Thyroid gland (tissue), 4 donors: ENCODE data around the gene LYPD3.

Experiments used
- POLR2A ChIP-seq, 2 donors: fragments of 450-650 bp; IDR thresholded peaks; one replicate each; pipeline ENCODE4 v1.6.1; 2017; ENCODE audit warnings: antibody characterized with exemption in 2 of 2, mild to moderate bottlenecking in 2 of 2, moderate library complexity in 1 of 2
- TF ChIP-seq, protein P1 (sequence below), 6 experiments: fragments of 200-600 bp in 3 of 6; fragments of 450-650 bp in 3 of 6; sonication (generic) in 3 of 6; IDR thresholded peaks; one replicate each; pipeline ENCODE4 v1.5.1; 2016 to 2019; ENCODE audit warnings: antibody characterized with exemption in 6 of 6, mild to moderate bottlenecking in 2 of 6, inconsistent platforms in 1 of 6, moderate library complexity in 1 of 6

DNA sequence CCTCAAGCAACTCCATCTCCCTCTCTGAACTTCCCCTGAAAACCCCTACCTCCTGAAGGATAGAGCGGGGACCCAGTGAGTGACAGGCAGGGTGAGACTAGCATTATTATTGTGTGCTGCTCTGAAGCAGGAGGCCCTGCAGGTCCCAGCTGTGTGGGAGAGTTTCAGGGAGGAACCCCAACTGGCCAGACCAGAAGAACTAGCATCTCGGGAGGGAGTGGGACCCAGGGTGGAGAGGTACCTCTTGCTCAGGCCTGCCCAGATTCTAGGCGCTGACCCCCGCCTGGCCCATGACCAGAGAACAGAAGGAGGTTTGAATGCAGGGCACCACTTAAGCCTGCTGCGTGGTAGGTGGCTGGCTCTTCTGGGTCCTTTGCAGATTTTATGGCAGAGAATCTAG, 5.7 kb upstream of the LYPD3 start:
- TF ChIP-seq, protein P1, sequence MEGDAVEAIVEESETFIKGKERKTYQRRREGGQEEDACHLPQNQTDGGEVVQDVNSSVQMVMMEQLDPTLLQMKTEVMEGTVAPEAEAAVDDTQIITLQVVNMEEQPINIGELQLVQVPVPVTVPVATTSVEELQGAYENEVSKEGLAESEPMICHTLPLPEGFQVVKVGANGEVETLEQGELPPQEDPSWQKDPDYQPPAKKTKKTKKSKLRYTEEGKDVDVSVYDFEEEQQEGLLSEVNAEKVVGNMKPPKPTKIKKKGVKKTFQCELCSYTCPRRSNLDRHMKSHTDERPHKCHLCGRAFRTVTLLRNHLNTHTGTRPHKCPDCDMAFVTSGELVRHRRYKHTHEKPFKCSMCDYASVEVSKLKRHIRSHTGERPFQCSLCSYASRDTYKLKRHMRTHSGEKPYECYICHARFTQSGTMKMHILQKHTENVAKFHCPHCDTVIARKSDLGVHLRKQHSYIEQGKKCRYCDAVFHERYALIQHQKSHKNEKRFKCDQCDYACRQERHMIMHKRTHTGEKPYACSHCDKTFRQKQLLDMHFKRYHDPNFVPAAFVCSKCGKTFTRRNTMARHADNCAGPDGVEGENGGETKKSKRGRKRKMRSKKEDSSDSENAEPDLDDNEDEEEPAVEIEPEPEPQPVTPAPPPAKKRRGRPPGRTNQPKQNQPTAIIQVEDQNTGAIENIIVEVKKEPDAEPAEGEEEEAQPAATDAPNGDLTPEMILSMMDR (IDR thresholded peaks at IDR 0.05), result no peak
- TF ChIP-seq POLR2A (IDR thresholded peaks at IDR 0.05), result no peak
